Measurements from ENCODE around the gene TREM1. TPM values are rescaled to one million over a fixed set of nuclear protein-coding genes. Genes with fewer than 3 reads are reported as not detected.

Gene TREM1
- total and polyA plus RNA-seq, 7 experiments from 2014 or later = 15.9 to 251 TPM; not detected in 5

Other genes starting within 250 kb of the TREM1 start
- gene UNC5CL, start 247.5 kb downstream of the TREM1 start, total RNA-seq = 1 to 10 TPM; 2.2 to 7.2 (median 4.3) TPM
- gene UNC5CL, start 247.5 kb downstream of the TREM1 start, polyA plus RNA-seq = under 1 TPM; 0.24 to 0.98 TPM
- gene TSPO2, start 244.2 kb downstream of the TREM1 start, total RNA-seq = not detected
- gene TSPO2, start 244.2 kb downstream of the TREM1 start, polyA plus RNA-seq = not detected
- not detected for gene APOBEC2, start 233.5 kb downstream of the TREM1 start, total RNA-seq
- under 1 TPM; 0.25 to 0.83 TPM for gene APOBEC2, start 233.5 kb downstream of the TREM1 start, polyA plus RNA-seq
- gene OARD1, start 214.3 kb downstream of the TREM1 start, total RNA-seq = 10 to 100 TPM; 31.1 to 55.8 (median 39.9) TPM
- gene OARD1, start 214.3 kb downstream of the TREM1 start, polyA plus RNA-seq = 10 to 100 TPM; 44.6 to 55.8 TPM
- gene NFYA, start 213.7 kb downstream of the TREM1 start, total RNA-seq = 10 to 100 TPM; 31.6 to 63.3 (median 35.9) TPM
- gene NFYA, start 213.7 kb downstream of the TREM1 start, polyA plus RNA-seq = 10 to 100 TPM; 18.6 to 37.8 TPM
- 1 to 10 TPM in 1 of 5 experiments, not detected in 4; 3.2 TPM for gene TREML1, start 132.3 kb downstream of the TREM1 start, total RNA-seq
- not detected for gene TREML1, start 132.3 kb downstream of the TREM1 start, polyA plus RNA-seq
- 1 to 10 TPM in 2 of 5 experiments, not detected in 3; 3.1 to 3.2 TPM for gene TREM2, start 123.6 kb downstream of the TREM1 start, total RNA-seq
- gene TREM2, start 123.6 kb downstream of the TREM1 start, polyA plus RNA-seq = not detected
- 10 to 100 TPM in 1 of 5 experiments, 1 to 10 TPM in 2, under 1 TPM in 2; 0.54 to 19.8 (median 3.7) TPM for gene TREML2, start 85.5 kb downstream of the TREM1 start, total RNA-seq
- gene TREML2, start 85.5 kb downstream of the TREM1 start, polyA plus RNA-seq = 1 to 10 TPM; 1.8 to 5.4 TPM
- 1 to 10 TPM in 1 of 5 experiments, not detected in 4; 3.1 TPM for gene TREML4, start 58.3 kb downstream of the TREM1 start, total RNA-seq
- gene TREML4, start 58.3 kb downstream of the TREM1 start, polyA plus RNA-seq = not detected
- gene NCR2, start 48.9 kb upstream of the TREM1 start, total RNA-seq = not detected
- gene NCR2, start 48.9 kb upstream of the TREM1 start, polyA plus RNA-seq = not detected

All from naive thymus-derived CD4-positive, alpha-beta T cell (primary cell).